Measurements from ENCODE around the gene MCM8.
"Not testable (repeated sequence)": the region's sequence is repeated elsewhere in the genome, so short reads cannot be mapped to it uniquely, and the experiment has no call there.

MCM8 gene

DNA sequence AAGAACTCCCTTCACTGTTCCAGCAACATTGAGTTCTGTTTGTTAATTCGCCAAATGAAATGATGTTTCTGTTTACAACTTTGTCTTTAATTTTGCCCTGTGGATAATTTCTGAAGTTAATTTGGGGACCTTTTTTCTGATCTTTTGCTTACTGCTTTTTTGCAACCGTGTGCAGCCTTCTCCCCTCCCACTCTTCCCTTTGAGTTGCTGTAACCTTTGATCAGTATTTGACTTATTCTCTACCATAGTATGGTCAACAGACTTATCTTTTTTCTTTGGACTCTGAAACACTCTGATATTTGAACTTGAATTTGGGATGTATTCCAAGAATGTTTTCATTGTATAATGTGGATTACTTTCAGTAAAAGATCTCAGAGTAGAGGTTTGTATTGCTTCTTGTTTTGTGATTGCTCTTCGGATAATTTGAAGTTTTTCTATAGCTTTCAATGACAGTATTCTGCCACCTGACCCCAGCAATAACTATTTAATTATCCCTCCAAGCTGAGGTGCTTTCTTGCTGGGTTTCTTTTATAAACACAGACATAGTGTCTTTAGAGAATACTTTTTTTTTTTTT, 57.2 kb downstream of the MCM8 start:
- DNase-seq, result no peak

DNA sequence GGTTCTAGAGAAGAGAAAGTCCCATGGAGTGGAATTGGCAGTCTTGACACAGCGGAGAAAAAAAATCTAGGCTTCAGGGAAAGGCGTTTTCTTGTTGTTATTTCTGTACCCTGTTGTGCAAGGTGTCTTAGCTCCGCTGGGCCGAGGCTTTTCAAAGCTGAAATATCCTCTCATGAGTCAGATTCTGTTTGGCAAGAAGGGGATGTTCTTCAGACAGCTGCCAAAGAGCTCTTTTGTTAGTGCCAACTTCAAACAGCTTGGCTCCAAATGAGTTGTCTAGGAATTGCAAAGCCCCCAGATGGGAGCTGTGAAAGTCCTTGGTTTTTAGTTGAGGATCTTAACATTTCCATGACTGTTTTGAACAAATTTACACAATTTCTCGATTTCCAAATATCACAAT, 57.8 kb downstream of the MCM8 start:
- peak; percentile 73 for DNase-seq

DNA sequence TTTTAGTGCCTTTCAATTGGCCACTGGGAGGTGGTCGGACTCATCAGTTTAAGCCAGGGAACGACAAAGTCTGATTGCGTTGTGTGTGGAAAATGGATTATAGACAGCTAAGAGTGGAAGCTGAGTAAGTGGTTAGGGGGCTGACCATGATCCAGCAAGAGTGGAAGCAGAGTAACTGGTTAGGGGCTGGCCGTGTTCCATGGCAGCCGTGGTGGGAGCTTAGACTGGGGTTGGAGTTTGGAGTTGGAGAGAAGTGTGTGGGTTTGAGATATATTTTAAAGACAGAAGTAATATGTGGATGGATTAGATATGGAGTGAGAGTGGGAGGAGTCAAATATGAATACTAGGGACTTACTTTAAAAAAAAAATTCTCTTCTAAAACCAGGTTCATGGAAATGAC, 61.7 kb downstream of the MCM8 start:
- no peak for DNase-seq

DNA sequence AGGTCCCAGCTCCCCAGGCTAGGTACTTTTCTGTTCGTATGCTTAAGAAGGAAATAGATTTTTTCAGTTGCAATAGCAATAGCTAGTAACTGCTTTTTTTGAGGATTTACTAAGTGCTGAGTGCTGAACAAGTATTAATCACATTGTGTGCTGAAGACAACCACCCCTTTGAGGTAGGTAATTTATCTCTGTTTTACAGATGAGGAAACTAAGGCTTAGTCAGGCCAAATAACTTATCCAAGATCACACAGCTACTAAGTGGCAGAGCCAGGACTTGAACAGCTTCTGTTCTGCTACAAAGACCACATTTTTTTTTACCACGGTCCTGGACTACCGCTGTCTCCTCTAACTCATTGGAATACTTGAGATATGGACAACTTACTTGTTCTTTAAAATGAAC, 63.6 kb downstream of the MCM8 start:
- no peak for DNase-seq

DNA sequence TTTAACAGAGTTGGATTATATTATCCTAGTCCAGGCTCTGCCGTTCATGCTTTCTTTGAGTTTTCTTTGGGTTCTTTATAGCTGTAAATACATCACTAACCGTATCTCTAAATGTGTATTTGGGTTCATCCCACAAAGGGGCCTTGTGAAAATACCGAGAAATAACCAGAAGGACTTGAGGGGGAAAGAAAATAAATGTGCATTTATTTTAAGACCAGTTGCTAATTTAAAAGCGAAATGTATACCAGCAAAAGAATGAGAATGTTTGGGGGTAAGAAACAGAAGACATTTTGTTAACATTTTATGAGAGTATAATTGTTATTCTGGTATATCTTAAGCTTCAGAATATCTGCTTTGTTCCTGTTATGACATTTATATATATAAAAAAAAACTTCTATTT, 64.5 kb downstream of the MCM8 start:
- DNase-seq, result no peak

DNA sequence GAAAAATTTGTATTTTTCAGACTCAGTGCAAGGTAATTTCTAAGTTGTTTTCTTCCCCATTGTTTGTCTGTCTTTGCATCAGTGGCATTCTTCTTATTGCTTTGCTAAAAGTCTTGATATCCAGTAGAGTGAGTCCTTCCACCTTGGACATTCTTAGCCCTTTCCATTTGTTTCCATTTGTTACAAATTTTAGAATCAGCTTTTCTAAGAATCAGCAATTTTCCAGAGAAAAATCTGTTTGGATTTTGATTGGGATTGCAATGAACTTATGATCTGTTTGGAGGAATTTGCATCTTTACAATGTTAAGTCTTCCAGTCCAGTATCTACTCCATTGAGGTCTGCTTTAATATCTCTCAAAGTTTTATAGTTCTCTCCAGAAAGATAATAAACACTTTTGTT, 67.0 kb downstream of the MCM8 start:
- DNase-seq, result no peak

DNA sequence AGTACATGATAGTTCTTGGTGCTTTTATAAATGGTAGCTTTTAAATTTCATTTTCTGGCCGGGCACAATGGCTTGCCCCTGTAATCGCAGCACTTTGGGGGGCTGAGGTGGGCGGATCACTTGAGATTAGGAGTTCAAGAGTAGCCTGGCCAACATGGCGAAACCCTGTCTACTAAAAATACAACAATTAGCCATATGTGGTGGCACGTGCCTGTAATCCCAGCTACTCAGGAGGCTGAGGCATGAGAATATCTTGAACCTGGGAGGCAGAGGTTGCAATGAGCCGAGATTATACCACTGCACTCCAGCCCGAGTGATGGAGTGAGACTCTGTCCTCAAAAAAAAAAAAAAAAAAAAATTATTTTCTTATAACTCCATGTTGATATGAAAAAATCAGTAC, 67.4 kb downstream of the MCM8 start:
- DNase-seq, result no peak

DNA sequence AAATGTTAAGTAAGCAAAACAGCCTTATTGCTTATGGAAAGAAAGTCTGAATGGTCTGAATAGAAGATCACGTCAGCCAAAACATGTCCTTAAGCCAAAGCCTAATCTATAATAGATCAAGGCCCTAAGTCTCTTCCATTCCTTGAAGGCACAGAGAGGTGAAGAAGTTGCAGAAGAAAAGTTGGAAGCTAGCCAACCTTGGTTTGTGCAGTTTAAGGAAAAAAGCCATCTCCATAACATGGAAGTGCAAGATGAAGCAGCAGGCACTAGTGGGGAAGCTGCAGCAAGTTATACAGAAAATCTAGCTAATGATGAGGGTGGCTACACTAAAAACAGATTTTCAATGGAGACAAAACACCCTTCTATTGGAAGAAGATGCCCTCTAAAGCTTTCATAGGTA, 74.3 kb downstream of the MCM8 start:
- no peak for DNase-seq

DNA sequence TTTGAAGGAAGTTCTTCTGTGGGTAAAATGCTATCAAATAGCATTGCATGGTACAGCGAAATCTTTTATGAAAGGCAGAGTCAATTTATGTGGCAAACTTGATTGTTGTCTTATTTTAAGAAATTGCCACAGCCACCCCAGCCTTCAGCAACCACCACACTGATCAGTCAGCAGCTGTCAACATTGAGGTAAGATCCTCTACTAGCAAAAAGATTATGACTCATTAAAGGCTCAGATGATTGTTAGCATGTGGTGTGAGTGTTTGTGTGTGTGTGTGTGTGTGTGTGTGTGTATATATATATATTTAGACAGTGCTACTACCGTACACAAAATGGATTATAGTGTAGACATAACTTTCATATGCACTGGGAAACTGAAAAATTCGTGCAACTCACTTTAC, 75.6 kb downstream of the MCM8 start:
- DNase-seq, result no peak

DNA sequence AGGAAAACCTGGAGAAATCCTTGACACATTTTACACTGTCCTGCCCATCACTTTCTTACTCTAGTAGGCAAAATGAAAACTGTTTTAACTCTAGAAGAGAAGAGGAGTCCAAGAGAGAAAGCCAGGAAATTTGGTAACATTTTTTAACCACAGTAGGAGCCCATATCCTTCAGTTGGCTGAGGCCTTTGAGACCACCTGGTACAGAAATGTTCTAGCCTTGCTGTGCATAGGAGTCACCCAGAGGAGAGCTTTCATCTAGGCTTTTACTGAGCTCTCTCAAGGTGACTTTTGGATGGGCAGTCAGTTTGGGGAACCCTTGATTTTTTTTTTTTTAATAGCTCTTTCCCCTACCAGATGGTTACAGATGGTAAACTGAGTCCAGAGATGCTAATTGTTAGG, 78.4 kb downstream of the MCM8 start:
- peak; percentile 86 for DNase-seq

DNA sequence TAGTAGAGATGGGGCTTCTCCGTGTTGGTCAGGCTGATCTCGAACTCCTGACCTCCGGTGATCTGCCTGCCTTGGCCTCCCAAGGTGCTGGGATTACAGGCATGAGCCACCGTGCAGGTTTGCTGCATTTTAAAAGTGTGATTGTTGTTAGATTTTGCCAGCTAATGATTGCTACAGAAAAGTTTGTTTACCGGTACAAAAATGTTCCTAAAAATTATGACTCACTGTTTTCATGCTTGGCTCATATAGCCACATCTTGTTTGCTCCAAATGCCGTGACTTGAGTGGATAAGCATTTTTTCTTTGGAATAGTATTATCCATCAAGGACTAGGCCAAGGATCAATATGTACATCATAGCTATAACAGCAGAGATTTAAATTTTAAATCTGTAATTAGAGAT, 79.1 kb downstream of the MCM8 start:
- no peak for DNase-seq

DNA sequence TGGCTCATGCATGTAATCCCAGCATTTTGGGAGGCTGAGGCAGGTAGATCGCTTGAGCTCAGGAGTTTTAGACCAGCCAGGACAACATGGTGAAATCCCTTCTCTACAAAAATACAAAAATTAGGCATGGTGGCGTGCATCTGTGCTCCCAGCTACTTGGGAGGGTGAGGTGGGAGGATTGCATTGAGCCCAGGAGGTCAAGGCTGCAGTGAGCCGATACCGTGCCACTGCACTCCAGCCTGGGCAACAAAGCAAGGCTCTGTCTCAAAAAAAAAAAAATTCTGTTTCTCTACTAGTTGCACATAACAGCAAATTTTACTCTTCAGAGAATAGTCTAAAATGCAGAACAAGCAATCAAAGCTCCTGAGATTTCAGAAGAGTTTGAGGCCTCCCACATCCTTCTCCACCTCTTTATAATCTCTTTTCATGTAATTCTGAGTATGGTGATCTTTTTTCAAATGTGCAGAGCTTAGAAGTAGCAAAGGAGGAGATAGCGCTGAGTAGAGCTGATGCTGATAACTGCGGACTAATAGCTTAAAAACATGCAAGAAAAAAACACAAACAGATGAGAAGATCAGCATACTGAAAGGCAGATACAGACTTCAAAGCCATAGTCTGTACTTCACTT, 80.1 kb downstream of the MCM8 start:
- no peak for DNase-seq

DNA sequence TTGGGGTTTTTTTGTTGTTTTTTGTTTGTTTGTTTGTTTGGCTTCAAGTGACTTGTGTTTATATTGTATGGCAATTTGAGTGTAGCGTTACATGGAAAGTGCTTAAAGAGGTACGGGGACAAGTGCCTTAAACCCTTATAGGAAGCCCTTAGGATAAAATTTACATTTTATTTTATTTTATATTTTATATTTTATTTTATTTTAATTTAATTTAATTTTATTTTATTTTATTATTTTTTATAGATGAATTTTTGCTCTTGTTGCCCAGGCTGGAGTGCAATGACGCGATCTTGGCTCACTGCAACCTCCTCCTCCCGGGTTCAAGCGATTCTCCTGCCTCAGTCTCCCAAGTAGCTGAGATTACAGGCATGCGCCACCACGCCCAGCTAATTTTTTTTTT, 82.5 kb downstream of the MCM8 start:
- DNase-seq, result not testable (repeated sequence)

DNA sequence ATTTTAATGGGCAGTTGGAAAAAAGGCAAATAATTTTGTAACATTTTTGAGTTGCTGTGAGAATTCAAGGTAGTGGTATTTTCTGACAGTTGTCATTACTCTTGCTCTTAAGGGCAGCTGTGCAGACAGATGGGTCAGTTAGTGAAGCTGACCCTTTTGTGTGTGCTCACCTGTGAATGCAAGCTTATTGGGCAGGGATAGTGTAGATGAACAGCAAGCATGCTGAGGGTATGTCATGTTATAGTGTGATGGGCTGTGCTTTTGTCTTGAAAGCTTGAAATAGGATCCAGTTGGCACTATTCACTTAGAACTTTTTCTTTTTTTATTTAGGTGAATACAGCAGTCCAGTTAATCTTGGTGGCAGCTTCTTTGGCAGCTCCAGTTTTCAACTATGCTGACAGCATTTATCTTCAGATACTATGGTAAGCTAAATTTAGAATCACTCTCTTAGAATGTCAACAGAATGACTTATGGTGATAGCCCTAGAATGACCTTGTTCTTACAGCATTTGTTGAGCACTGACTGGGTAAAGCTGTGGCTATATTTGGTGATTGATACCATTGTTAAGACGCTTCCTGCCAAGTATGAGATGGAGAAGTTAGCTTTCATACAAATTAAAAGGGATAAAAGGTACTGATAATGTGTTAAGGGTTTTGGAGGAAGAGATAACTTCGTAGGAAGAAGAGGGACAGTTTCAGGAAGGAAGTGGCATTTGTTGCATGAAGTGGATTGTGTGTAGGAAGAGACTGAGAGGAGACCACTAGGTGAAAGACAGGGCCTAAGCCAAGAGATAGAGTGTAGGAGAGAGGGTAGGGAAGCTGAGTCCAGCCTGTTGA, 83.9 kb downstream of the MCM8 start:
- DNase-seq, result peak; percentile 82

DNA sequence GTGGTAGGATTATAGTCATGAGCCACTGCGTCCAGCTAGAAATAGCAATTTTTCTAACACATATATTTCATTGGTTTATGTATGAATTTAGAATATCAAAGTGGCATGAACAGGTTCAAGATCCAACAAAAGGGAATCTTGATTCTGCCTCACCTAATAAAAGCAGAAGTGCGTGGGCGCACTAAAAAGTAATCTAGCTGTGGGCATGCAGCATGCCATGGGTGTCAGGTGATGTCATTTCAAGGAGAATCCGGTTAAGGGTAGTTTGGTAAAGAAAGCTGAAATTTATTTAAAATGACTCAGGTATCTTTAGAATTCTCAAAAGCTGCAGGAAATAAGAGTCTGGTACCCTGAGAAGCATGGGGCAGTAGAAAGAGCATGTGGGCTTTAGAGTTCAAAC, 85.8 kb downstream of the MCM8 start:
- DNase-seq, result no peak

DNA sequence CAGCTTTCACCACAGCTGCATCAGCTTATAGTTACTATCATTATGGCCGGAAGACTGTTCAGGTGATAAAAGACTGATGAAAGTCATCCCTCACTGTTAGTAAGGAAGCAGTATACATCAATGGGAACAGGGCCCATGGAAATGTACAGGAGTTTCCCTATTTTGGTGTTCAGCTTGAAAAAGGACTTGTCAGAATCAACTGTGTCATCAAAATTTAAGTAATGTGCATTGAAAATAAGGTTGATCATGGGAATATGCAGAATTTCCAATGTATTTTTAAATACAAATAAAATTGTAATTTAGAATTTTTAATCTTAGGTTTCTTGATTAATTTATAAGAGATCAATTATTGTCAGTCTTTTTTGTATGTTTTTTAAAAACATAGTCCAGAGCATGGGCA, 86.6 kb downstream of the MCM8 start:
- DNase-seq, result no peak

DNA sequence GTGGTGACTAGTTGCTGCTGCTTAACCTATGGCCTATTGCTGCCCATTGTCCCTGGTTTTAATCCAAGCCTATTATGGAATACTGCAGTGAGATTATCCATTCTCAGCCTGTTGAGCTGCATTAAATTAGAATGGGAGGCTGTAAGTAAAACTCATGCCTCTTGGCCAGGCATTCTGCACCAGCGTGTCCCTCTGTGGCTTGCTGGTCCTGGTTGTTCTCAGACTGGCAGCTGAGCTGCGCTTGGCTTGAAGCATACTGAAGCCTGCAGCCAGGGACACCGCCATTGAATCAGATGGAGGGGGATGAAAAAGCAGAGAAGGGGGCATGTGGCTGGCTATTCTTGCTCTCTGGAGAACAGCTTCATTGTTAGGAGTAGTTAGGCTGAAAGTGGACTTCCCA, 87.8 kb downstream of the MCM8 start:
- no peak for DNase-seq

DNA sequence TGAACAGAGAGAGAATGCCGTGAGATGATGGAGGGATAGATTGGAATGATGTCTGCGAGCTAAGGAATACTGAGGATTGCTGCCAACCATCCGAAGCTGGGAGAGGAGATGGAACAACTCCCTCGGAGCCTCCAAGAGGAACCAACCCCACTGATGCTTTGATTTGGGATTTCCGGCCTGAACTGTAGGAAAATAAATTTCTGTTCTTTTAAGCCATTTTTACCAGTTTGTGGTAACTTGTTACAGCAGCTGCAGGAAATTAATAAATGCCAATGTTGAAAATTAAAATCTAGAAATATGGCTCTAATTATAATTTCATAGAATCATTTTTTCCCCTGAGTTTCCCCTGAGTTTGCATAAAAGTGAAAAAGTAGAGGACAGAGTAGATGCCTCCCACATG, 89.3 kb downstream of the MCM8 start:
- no peak for DNase-seq

DNA sequence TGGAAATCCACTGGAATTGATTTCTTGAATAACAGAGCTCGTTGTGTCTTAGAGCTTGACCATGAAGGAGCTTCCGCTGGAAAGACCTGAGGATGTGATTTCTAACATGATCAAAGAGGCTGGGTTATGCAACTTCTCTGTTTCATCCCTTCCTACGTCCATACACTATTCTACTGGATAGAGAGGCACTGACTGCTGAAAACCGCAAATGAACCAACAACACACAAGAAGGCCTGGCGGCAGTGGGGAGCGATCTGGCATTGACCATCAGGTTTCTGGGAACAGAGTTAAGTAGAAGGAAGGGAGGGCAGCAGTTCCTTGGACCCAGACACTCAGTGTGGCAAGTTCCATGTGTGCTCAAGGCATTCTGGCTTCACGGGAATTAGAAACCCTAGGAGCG, 90.1 kb downstream of the MCM8 start:
- no peak for DNase-seq

DNA sequence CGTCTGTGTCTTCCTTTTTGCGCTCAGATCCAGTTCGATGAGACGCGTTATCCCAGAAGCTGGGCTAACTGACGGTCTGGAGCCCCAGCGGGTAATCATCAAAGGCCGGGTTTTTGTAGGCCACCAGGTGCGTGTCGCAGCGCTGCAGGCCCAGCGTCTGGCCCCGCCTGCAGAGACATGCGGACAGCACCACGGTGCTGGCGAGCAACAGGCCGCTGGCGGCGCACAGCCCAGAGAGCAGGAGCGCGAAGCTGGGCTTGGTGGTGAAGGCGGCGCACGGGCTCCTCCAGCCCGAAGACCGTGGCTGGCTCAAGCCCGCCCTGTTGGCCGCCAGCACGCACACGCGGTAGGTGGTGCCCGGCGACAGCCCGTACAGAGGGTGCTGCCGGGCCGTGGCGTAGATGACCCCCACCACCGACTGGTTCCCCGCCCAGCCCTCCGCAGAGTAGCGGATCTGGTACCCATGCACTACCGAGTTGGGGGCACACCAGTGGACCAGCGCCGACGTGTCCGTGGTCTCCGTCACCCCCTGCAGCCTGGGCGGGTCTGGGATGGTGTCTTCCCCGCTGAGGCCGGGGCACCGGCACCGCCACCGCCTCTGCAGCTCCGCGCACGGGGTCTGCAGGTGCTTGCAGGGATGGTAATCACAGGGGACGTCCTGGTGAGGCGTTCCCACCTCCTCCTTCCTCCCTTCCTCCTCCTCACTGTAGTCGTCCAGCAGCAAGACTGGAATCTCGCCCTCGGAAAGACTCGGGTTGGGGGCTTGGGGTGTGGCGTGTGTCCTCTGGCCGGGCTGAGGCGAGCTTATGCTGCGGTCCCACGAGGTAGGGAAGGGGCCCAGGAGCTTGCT, 90.7 kb downstream of the MCM8 start:
- no peak for DNase-seq

DNA sequence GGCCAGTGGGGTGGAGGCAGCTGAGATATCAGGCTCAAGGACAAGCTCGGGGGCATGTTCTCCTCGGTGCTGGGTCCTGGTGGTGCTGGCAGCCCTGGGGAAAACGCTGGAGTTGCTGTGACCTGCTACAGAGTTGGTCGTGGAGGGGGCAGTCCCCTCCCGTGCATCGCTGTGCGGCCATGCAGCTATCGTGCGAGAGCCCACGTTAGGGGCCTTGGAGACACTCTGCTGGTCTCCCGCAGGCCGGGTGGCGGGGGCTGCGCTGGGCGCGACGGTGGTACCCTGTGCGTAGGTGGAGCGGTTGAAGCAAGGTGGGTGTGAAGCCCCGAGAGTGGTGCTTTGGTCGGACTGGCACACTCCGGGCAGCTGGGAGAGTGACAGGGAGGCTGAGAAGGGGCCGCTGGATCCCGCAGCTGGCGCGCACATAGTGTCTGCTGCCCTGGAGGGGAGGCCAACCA, 91.4 kb downstream of the MCM8 start:
- no peak for DNase-seq

DNA sequence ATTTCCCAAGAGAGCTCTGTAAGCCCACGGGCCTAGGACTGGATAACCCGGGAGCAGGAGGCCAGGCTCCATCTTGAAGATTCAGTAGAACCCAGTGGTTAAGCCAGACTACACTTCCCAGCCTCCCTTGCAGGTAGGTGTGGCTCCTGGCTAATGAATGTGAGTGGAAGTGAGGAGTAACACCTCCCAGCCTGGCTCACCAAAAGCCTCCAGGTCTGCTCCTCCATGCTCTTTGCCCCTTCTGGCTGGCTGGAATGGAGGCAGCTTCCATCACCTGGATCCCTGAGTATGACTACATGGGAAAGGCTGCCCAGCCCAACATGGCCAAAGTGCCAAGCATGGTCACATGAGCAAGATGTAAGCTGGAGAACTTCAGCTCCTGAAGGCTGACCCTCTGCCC, 93.7 kb downstream of the MCM8 start:
- no peak for DNase-seq

DNA sequence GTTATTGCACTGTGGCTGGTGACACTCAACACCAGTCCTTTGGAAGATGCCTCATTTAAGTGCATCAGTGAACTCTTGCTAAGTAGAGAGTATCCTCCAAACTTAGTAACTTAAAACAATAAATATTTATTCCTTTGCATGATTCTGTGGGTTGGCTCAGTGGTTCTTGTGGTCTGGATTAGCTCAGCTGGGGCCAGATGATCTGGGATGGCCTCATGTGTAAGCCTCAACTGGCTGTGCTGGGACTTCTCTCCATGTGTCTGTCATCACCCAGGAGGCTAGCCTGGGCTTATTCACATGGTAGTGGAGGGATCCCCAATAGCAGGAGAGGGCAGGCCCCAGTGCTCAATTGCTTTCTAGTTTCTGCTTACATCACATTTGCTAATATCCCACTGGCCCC, 95.1 kb downstream of the MCM8 start:
- DNase-seq, result no peak

DNA sequence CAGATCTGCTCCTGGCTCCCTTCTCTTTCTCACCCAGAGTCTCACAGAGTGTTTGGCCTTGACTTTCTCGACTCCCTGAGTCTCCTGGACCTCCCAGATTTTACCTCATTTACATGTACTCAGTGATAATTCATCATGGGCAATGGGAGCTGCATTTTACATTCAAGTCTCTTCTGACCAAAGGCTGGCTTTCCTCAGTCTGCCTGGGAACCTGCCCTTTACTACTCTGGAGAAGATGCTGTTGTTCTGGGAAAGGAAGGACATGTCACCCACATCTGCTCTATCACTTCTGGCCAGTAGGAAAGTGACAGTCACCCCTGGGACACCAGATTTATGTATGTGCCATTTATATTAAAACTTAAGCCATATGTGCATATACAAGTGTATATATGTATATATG, 96.0 kb downstream of the MCM8 start:
- DNase-seq, result no peak
